GM18868 (cell line): Measurements from ENCODE around the gene CFC1B.
"Not testable (repeated sequence)": the region's sequence is repeated elsewhere in the genome, so short reads cannot be mapped to it uniquely, and the experiment has no call there.

Experiments
- ATAC-seq: cut with Tn5 transposase; IDR thresholded peaks from one replicate; pipeline ENCODE4 v1.9.1; 2021; ENCODE audit warnings: mild to moderate bottlenecking, moderate library complexity; ENCODE audit not compliant: unreplicated experiment

Gene CFC1B

DNA sequence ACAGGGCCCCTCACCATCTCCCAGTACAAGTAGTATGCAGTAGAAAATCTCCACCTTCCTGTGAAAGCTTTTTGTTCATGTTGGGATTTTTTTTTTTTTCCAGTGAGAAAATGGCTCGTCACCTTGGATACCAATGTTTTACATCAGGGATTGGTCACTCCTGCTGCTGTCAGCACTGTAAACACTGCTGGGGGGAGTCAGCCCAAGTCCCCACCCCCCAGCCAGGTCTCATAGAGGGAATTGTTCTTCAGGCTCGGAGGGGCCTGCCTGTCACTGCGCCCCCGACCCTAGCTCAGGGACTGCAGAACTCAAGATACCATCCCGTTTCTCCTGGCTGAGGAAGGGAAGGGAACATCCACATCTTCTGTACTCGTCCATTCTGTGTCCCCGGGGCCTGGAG is at the start of gene CFC1B:
Gene CFC1B (plus strand): TSS at position 231 of the 400 bp plus-strand sequence. CDS start 263 bp downstream, outside the sequence.
- ATAC-seq, result not testable (repeated sequence)

DNA sequence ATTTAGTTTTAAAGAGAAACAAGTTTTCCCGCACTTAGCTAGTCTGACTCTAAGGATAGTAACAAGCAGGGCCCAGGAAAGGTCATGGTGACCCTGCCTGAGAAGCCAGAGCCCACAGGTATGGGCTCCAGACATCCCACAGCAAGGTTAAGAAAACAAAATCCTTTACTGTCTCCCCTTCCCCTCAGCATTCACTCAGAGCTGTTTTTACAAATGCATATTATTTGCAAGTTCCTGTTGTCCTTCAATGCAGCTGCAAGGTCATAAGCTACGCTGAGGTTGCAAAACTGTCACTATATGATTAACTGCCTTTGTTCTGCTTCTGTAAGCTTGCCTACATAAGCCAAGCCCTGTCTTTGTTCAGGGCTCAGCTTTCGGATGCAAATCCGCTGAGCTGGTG is 29.9 kb upstream of the CFC1B start:
- ATAC-seq, result not testable (repeated sequence)

DNA sequence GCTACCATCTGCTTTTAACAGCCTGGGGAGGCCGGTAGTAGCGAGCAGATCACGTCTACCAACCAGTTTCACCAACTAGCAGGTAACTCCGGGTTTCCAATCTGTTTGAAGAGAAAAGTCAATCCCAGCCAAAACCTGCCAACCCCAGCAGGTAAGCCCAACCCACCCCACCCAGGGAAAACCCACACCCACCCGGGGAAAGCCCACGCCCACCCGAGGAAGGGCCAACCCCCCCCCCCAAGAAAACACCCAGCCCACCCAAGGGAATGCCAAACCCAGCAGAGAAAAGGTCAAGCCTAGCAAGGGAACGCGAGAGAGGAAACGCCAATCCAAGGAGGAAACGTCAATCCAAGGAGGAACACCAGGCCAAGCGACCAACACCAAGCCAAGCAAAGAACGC is 11.8 kb upstream of the CFC1B start, which contains the start of gene POTEI:
Gene POTEI (minus strand): TSS at position 101 of the 400 bp plus-strand sequence. CDS start 93 bp downstream, at position 8.
- ATAC-seq, result not testable (repeated sequence)

DNA sequence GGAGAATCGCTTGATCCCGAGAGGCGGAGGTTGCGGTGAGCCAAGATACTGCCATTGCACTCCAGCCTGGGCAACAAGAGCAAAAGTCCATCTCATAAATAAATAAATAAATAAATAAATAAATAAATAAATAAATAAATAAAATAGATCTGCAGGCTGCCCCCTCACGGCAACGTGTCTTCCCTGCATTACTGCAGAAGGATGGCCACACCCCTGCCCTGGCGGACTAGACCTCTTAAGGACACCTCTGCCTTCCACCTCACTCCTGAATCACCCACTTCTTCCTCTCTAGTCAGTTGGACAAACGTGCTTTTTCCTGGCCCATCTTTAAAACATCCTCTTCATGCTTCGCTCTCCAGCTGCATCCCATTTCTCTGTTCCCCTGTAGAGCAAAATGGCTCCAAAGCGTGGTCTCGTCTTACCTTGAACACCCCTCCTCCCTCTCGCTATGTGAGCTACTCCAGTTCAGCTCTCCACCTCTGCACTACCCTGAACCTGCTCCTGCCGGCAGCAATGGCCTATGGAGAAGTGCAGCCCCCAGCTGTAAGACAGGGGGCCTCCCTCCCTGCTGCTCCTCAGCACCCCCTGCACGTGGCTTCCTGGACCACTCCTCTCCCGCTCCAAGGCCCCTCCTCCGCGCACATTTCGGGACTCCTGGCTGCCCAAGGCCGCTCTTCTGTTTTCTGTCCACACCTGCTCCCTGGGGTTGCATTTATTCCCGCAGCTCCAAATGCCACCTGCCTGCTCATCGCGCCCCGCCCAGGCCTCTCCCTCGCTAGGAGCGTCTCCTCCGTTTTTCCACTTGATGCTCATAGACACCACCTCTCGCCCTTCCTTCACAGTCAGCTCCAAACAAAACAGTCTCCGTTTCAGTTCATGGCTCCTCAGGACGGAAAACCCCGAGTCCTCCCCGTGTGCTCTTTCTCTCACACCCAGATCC is 9.9 kb upstream of the CFC1B start:
- ATAC-seq, result not testable (repeated sequence)

DNA sequence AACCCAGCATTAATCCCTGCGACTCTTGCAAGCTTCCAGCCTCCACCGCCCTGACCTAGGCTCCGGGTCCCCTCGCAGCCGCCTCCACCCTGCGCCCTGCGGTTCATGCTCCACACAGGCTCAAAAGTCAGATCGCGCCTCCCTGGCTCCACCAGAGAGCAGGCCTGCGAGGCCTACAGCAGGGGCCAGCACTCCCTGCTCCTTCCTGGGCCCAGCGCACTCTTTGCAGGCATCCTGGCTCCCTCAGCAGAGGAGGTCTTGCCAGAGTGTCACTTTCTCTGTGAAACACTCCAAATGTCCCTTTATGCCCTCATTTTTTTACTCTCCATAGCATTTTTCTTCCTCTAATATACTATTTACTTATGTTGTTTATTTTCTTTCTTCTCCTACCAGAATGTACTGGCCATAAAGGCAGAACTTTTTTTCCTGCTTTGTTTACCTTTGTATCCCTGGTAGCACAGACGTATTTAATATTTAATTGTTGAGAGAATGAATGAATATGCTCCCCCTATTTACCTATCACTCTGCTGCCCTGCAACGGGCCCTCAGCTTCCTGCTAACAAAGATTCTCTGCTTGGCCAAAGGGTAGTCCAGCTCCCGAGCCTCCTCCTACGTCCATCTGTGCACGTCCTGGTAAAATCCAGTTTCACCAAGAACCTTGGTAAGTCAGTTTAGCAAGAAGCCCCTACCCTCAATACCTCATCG is 9.1 kb upstream of the CFC1B start:
- ATAC-seq, result not testable (repeated sequence)

DNA sequence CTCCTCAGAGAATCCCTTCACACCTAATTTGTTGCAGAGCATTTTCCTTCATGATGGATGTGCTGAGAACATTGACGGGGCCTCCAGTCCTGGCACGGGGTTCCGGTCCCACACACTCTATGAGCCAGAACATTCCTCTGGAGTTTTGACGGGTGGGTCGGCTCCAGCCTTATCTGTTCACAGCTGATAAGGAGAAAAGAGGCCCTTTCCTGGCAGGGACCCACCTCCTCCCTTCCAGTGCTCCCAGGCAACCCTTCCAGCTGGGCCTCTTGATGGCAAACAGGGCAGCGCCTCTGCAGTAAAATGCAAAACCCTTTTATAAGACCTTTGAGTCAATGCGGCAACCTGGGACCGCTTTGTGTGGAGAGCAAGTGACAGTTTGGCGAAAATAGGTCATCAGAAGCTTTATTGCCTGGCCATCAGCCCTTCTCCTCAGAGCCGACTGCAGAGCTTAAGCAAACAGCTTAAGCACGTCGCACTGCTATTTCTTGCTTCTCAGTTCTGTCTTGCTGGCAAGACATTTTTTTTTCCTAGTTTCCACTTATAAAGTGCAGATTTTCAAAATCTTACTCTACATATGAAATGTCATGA is 2.4 kb upstream of the CFC1B start:
- not testable (repeated sequence) for ATAC-seq

DNA sequence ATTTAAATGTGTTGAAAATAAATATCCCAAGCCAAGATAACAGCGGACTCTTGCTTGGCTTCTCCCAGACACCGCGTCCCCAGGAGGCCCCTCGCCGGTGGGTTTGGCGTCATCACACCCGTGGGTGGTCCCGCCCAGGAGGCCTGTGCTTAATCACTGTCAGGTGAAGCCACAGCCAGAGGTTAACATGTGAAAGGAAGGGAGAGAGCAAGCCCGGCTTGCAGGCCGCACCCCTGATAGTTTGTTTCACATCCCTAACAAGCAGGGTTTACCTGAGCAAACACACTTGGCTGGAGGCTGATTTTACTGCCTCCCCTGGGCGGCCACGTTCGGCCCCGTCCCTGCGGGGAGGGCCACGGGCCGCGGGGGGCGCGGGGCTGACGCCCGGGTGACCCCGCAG is 1.4 kb downstream of the CFC1B start:
- ATAC-seq, result not testable (repeated sequence)

DNA sequence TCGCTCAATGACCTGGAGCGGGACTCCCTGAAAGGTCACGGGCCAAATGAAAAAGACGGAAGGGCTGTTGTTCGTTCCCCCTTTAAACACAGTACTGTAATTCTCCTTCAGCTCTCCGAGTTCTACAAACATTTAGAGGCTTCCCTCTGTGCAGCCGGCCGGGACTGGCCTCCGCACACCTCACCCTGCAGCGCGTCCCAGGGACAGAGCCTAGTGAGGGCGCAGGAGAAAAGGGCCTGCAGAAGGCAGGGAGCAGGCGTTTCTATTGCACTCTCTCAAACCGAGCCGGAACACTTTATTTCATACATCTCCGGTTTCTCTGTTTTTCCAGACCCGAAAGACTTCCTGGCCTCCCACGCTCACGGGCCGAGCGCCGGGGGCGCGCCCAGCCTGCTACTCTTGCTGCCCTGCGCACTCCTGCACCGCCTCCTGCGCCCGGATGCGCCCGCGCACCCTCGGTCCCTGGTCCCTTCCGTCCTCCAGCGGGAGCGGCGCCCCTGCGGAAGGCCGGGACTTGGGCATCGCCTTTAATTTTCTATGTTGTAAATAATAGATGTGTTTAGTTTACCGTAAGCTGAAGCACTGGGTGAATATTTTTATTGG is 6.4 kb downstream of the CFC1B start:
- not testable (repeated sequence) for ATAC-seq

DNA sequence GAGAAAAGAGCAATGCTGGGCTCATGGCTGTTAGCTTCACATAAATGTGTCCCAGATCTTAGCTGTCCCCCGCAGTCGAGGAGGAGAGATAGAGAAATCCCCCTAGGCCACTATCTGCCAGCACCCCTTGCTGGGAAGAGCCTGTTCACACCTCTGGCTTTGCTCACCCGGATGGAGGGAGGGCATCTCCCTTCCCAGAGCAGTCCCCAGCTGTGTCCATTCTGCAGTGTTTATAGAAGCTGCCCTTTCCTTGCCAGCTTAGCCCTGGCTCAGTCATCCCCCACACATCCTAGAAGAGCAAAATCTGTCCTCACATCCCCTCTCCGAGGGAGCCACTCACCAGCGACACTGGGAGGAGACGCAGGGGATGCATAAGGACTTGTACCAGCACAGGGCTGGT is 8.5 kb downstream of the CFC1B start:
- ATAC-seq, result not testable (repeated sequence)

DNA sequence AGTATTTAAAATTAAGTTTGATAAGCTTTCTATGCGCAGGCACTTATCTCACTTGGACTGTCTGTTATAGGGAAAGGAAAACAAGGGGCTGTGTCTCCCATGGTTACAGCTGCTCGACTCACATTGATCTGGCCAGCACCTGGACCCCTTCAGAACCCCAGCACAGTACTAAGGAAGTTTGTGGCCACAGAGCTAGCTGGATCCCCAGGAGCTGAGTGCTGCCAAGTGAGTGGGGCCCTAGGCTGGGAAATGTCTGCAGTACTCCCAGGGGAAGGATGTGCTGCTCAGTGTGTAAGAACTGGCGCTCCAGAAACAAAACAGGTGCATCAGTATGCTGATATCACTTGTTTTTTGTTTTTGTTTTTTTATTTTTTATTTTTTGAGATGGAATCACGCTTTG is 9.2 kb downstream of the CFC1B start:
- not testable (repeated sequence) for ATAC-seq

DNA sequence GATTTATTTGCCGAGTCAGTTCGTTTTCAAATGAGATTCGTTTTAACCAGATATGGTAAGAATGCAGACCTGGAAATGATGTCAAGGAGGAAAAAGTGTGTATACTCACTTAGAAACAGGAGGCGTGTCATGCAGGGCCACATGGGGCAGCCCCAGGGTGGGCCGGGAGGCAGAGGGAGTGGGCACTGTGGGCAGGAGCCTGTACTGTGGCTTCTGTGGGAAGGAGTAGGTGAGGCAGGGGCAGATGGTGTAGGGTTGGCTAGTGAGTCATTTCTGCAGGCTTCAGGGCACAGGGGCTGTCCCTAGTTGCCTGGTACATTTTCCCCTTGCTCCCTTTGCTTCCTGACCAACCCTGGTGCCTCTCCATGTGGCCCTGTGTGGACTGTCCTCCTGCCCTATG is 10.2 kb downstream of the CFC1B start:
- ATAC-seq, result peak; percentile 97

DNA sequence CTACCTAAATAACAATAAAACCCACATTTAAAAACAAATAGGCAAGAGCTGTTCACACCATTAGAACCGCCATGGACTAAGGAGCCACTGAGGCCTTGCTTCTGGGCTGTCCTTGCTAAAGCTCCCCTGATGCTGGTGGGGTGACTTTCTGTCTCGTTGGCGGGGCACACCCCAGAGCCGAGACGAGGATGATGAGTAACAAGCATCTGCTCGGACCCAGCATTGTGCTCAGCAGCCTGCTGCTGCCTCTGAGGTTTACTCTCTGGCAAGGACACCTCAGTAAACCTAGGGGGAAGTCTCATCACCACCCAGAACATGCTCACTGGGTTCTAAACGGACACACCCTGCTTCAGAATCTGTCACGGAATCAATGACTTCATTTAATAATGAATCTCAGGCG is 10.7 kb downstream of the CFC1B start:
- ATAC-seq, result peak; percentile 22

DNA sequence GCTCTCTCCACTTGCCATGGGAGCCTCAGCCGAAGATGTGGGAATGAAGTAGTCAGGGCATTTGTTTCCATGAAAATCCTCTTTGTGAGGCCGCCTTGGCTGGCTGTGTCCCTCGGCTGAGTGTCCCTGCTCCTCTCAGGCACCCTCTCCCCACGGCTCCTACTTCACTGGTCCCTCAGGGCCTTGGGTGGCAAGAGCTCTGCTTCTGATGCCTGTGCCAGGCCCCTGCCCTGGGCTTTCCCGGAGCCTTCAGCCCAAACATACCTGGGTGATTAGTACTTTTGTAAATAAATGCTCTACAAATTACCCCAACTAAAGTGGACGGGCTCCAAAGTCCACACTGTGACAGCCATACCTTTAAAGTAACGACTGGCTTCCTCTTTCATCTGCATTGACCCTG is 15.6 kb downstream of the CFC1B start:
- not testable (repeated sequence) for ATAC-seq

DNA sequence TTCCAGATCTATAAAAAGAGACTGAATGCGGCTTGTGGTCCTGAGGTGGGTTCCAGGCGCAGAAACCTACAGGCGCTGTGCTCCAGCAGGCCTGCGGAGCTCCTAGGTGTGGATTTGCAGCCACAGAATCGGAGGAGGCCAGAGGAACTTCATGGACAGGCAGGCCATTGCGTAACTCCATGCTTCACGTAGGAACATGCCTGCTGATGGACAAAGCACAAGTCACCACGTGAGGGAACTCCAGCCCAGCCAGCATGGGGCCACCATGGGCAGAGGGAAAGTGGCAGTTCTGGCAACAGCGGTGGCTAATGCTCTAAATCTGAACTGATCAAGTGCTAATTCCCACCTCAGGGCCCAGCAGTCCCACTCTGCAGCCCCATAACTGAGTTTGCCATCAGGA is 17.2 kb downstream of the CFC1B start:
- not testable (repeated sequence) for ATAC-seq

DNA sequence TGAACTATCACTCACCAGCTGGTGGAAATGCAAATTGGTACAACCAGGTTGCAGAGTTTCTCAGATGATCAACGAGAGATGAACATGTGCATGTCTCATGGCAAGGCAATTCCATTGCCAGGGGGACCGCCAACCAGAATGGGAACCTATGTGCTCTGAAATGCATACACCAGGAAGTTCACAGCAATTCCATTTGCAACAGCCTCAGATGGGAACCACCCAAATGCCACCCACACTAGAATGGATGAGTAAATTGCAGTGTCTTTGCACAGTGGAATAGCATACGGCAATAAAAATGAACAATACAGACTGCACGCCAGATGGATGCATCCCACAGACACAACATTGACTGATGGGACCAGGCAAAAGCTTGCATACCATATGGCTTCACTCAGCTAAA is 21.8 kb downstream of the CFC1B start:
- not testable (repeated sequence) for ATAC-seq

DNA sequence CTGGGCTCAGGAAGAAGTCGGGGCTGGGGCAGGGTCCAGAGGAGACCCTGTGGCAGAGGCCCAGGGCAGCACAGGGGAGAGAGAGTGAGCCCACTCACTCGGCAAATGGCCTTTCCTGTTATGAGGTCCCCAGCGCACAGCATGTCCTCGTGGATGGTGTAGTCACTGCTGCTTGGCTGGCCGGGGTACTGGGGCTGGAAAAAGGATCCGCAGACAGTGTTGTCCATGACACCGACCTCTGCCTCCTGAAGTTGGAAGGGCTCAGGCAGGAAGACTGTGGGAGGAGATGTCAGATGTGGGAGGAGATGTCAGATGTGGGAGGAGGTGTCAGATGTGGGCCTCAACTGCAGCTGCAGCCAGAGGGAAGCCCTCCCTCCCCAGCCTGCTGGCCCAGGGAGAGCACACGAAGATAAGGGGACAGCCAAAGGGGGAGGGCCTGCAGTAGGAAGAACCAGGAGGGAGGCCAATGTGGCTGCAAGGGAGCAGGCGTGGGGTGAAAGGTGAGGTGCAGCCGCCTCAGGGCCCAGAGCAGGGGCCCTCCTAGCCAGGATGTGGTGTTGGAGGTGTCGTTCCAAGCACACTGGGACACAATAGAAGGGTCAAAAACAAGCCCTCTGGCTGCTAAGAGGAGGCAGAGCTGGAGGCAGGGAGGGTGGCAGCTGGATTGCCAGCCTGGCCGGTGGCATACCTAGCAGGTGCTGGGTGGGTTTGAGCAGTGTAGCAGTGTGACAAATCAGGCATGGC is 22.9 kb downstream of the CFC1B start:
- ATAC-seq, result not testable (repeated sequence)

DNA sequence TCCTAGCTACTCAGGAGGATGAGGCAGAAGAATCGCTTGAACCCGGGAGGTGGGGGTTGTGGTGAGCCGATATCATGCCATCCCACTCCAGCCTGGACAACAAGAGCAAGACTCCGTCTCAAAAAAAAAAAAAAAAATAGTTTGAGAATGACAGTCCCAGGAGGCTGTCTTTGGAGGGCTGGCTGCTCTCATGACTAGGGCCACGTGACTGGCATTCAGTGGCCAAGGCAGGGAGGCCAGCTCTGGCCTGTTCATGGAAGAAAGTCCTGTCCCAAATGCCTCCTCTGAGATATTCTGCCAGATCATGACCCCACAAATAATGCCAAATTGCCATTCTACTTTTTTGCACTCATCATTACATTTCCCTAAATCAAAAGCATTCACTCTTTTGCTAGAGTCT is 24.0 kb downstream of the CFC1B start:
- not testable (repeated sequence) for ATAC-seq

DNA sequence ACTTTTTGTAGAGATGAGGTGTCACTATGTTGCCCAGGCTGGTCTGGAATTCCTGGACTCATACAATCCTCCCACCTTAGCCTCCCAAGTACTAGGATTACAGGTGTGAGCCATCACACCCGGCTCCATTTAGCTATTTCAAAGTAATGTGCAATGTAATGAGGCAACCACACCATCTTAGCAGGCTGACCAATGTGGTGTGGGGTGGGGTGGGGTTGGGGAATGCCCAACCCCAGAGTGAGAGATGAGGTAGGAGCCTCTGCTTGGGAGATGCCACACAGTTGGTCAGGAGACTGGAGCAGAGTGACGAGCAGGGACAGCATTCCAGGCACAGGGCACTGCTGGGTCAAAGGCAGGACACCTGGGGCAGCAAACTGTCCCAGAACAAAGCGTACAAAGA is 27.4 kb downstream of the CFC1B start:
- ATAC-seq, result not testable (repeated sequence)

DNA sequence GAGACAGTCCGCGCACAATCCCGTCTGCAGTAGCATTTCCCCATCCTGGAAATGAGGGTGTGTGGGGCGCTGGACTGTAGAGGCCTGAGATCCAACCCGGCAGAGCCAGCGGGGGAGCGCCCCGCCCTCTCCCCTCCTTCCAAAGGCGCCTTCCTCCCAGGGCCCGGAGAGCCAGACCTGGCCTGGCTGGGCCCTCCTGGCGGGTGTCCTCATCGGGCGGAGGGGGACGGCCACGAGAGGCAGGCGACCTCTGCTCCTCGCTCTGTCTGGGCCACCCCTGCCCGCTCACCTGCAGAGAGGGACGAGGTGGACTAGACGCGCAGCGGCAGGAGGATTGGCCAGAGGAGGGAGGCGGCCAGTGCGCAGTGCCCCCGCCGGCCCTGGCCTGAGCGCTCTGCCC is 28.5 kb downstream of the CFC1B start:
- not testable (repeated sequence) for ATAC-seq

DNA sequence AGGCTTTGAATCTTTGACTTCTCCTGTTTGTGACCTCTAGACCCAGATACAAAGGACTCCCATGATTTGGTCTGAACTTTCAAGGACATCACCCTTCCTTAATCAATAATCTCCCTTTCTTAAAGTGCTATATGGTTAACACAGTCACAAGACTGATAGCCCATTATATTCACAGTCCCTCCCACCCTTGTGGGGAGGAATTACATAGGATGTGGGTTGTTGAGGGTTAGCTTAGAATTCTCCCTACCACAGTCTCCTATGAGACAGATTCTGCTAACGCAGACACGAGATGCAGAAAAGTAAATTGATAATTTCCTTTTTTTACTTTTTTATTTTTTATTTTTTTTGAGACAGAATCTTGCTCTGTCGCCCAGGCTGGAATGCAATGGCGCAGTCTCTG is 33.2 kb downstream of the CFC1B start:
- not testable (repeated sequence) for ATAC-seq
